H1 (cell line): ENCODE measurements around the gene JAG1.

Experiments used
- CBX5 ChIP-seq: fragments of 300-800, 300-1000 bp; sonication (generic); IDR thresholded peaks from 2 replicates; pipeline ENCODE4 v1.7.1; 2016; ENCODE audit warnings: antibody characterized with exemption, low read length, low read depth
- EZH2 ChIP-seq: fragments of 200-600 bp; sonication (generic); IDR thresholded peaks from 2 replicates; pipeline ENCODE4 v1.7.1; 2012; ENCODE audit warnings: low read depth, mild to moderate bottlenecking, moderate library complexity, low read length, inconsistent platforms; ENCODE audit not compliant: severe bottlenecking
- HDAC6 ChIP-seq: IDR thresholded peaks from one replicate; pipeline ENCODE4 v1.7.1; 2012; ENCODE audit warnings: low read depth, mild to moderate bottlenecking, inconsistent platforms, low read length, moderate library complexity
- MAX ChIP-seq: IDR thresholded peaks from 2 replicates; pipeline ENCODE4 v1.6.1; 2012; ENCODE audit warnings: inconsistent platforms
- POLR2A ChIP-seq, 2 experiments: IDR thresholded peaks; 1 replicate in 1 of 2; 2 replicates in 1 of 2; pipeline ENCODE4 v1.6.1; 2011; ENCODE audit warnings: low read depth in 2 of 2, low read length in 2 of 2, mild to moderate bottlenecking in 2 of 2; ENCODE audit errors: control extremely low read depth in 1 of 2
- RAD21 ChIP-seq, 2 experiments: IDR thresholded peaks in 1 of 2; conservative IDR thresholded peaks in 1 of 2; 2 replicates each; pipeline ENCODE4 v1.6.1; 2011; ENCODE audit warnings: low read depth in 2 of 2, low read length in 2 of 2, improper control_type of control experiment in 1 of 2, inconsistent platforms in 1 of 2, mild to moderate bottlenecking in 1 of 2, moderate library complexity in 1 of 2
- SUZ12 ChIP-seq: fragments of 200-600 bp; sonication (generic); IDR thresholded peaks from 2 replicates; pipeline ENCODE4 v1.6.1; 2012; ENCODE audit warnings: mild to moderate bottlenecking, inconsistent platforms, low read length, moderate library complexity, mixed read lengths
- YY1 ChIP-seq: IDR thresholded peaks from 2 replicates; pipeline ENCODE4 v1.6.1; 2011; ENCODE audit warnings: low read depth, mild to moderate bottlenecking, low read length
- TF ChIP-seq, protein P1 (sequence below), 3 experiments: IDR thresholded peaks; 1 replicate in 2 of 3; 2 replicates in 1 of 3; pipeline versions ENCODE4 v1.5.1 to v1.6.1; 2011; ENCODE audit warnings: low read length in 3 of 3, mild to moderate bottlenecking in 3 of 3, inconsistent platforms in 2 of 3, low read depth in 1 of 3, moderate library complexity in 1 of 3; ENCODE audit not compliant: insufficient read depth in 1 of 3; ENCODE audit errors: control extremely low read depth in 1 of 3

DNA sequence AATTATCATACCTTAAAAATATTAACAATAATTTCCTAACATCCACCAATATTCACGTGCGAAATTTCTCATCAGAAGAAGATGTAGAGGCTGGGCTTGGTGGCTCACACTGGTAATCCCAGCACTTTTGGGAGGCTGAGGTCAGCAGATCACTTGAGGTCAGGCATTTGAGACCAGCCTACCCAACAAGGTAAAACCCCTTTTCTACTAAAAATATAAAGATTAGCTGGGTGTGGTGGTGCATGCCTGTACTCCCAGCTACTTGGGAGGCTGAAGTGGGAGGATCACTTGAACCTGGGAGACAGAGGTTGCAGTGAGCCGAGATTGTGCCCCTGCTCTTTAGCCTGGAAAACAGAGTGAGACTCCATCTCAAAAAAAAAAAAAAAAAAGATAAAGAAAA, 36.1 kb upstream of the JAG1 start:
- TF ChIP-seq, protein P1, sequence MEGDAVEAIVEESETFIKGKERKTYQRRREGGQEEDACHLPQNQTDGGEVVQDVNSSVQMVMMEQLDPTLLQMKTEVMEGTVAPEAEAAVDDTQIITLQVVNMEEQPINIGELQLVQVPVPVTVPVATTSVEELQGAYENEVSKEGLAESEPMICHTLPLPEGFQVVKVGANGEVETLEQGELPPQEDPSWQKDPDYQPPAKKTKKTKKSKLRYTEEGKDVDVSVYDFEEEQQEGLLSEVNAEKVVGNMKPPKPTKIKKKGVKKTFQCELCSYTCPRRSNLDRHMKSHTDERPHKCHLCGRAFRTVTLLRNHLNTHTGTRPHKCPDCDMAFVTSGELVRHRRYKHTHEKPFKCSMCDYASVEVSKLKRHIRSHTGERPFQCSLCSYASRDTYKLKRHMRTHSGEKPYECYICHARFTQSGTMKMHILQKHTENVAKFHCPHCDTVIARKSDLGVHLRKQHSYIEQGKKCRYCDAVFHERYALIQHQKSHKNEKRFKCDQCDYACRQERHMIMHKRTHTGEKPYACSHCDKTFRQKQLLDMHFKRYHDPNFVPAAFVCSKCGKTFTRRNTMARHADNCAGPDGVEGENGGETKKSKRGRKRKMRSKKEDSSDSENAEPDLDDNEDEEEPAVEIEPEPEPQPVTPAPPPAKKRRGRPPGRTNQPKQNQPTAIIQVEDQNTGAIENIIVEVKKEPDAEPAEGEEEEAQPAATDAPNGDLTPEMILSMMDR (IDR thresholded peaks at IDR 0.05; ENCODE audit: control extremely low read depth in 1 of 3, insufficient read depth in 1 of 3, low read depth in 1 of 3, low read length in 3 of 3): no peak
- TF ChIP-seq POLR2A (IDR thresholded peaks at IDR 0.05; ENCODE audit: control extremely low read depth in 1 of 2, low read depth in 2 of 2, low read length in 2 of 2) (no peak), MAX (no peak), CBX5 (no peak), YY1 (no peak), RAD21 (IDR thresholded peaks at IDR 0.05 in 1 of 2, conservative IDR thresholded peaks at IDR 0.05 in 1 of 2; ENCODE audit: low read depth in 2 of 2, low read length in 2 of 2) (no peak), SUZ12 (no peak), HDAC6 (no peak), EZH2 (no peak)
